SK-MEL-5 (cell line): ENCODE measurements around the gene DUSP23. TPM values are rescaled to one million over a fixed set of nuclear protein-coding genes. Genes with fewer than 3 reads are reported as not detected.

Source experiments
- DNase-seq: peaks from one replicate; pipeline ENCODE4 v3.0.0-alpha.2; 2016; ENCODE audit warnings: low read depth, low spot score
- in situ Hi-C: cut with HindIII; loops from 2 replicates; pipeline ENCODE4 v1.10.0; 2016; ENCODE audit warnings: low sequenced_read_pairs, high pct_unique_total_duplicates, low pct_unique_long_range_greater_than_20kb
- total RNA-seq: library from RNA; depleted of rRNA; stranded (reverse); fragments of >200 nt; shearing (Covaris generic); gene quantifications from 2 replicates; pipeline ENCODE4 v1.2.3, GENCODE V29; 2014

The DUSP23 gene
- total RNA-seq, 1 experiment from 2014 or later = 59.0 TPM

DNA sequence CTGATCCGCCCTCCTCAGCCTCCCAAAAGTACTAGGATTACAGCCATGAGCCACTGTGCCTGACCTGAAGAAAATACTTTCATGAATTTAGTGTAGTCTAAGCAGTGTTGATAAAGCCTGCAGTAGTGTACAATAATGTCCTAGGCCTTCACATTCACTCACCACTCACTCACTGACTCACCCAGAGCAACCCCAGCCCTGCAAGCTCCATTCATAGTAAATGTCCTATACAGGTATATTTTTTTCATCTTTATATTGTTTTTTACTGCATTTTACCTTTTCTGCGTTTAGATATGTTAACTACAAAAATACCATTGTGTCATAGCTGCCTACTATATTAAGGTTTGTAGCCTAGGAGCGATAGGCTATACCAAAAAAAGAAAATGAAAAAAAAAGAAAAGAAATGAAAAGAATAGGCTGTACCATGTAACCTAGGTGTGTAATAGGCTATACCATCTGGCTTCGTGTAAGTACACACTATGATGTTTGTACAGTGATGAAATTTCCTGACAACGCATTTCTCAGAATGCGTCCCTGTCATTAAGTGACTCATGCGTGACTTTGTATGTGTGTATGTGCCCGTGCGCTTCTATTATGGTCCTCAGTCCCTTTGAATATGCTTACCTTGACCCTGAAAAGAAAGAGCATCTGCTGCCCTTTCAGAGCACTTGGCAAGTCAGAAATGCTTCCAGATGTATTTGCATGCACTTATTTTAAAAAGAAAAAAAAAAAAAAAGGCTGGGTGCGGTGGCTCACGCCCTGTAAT, 36.7 kb downstream of the DUSP23 start:
- in situ Hi-C loops = no loop called here

GRCh38 chr1:159821171-159821867, 40.6 kb downstream of the DUSP23 start:
- in situ Hi-C loops = no loop called here
- peak; percentile 31 for DNase-seq

More for the DNA sequence above, 36.7 kb downstream of the DUSP23 start:
- DNase-seq = no peak

GRCh38 chr1:159823406-159823805, 42.6 kb downstream of the DUSP23 start:
- in situ Hi-C loops = no loop called here
- DNase-seq = no peak

GRCh38 chr1:159825564-159825963, 44.8 kb downstream of the DUSP23 start:
- no peak for DNase-seq
- in situ Hi-C loops = no loop called here

GRCh38 chr1:159826441-159827101, 45.8 kb downstream of the DUSP23 start, which contains the start of gene SLAMF8:
Gene SLAMF8 (plus strand): TSS chr1:159826873. CDS start chr1:159826899, 26 bp downstream.
- in situ Hi-C loops = no loop called here

GRCh38 chr1:159827102-159827490, 46.3 kb downstream of the DUSP23 start:
- in situ Hi-C loops = no loop called here
- no peak for DNase-seq

More at GRCh38 chr1:159826441-159827101, 45.8 kb downstream of the DUSP23 start, which contains the start of gene SLAMF8:
- DNase-seq = no peak

DNA sequence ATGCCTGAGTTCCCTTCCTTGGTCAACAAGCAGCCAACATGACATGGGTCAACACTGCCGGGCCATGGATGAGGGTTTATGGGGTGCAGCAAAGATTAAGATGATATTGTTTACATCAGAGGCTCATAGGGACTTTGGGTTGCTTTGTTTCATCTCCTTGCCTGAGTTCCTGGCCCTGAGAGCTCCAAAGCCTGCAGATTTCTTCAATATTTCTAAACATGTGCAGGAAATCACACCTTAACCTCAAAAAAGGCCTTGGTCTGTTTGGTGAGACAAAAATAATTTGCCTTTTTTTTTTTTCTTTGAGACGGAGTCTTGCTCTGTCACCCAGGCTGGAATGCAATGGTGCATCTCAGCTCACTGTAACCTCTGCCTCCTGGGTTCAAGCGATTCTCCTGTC, 46.8 kb downstream of the DUSP23 start:
- no peak for DNase-seq
- in situ Hi-C loops = no loop called here

- in situ Hi-C loops = no loop called here
- DNase-seq = no peak
Observed at GRCh38 chr1:159828176-159828575, 47.4 kb downstream of the DUSP23 start.

- no peak for DNase-seq
- in situ Hi-C loops = no loop called here
Observed at GRCh38 chr1:159828581-159829272, 48.0 kb downstream of the DUSP23 start.

GRCh38 chr1:159829273-159829634, 48.5 kb downstream of the DUSP23 start:
- peak; percentile 76 for DNase-seq
- in situ Hi-C loops = no loop called here

DNA sequence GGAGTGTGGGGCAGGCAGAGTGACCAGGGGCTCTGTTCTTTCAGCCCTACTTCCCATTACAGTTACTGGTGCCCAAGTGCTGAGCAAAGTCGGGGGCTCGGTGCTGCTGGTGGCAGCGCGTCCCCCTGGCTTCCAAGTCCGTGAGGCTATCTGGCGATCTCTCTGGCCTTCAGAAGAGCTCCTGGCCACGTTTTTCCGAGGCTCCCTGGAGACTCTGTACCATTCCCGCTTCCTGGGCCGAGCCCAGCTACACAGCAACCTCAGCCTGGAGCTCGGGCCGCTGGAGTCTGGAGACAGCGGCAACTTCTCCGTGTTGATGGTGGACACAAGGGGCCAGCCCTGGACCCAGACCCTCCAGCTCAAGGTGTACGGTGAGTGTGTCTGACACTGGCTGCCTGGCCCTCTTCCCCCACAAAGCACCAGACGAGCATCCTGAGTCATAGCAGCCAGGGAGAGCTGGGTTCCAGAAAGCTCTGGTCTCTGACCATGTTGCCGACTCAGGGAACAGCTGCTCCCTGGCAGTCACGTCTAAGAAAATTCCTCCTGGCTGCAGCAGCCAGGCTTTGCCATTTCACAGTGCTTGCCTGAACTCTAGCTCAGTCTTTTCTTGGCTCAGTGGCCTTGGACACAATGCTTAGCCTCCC, 49.2 kb downstream of the DUSP23 start:
- no peak for DNase-seq
- in situ Hi-C loops = no loop called here

GRCh38 chr1:159830722-159831121, 50.0 kb downstream of the DUSP23 start:
- in situ Hi-C loops = no loop called here
- DNase-seq = no peak

- DNase-seq = no peak
- in situ Hi-C loops = no loop called here
Observed at GRCh38 chr1:159831412-159832141, 50.8 kb downstream of the DUSP23 start.
